Fibroblast of skin of abdomen (primary cell): ENCODE data around the gene ALMS1.
"Not testable (repeated sequence)": the region's sequence is repeated elsewhere in the genome, so short reads cannot be mapped to it uniquely, and the experiment has no call there.

Experiments used
- DNase-seq: peaks from one replicate; pipeline ENCODE4 v3.0.0-alpha.2; 2013

ALMS1 gene

DNA sequence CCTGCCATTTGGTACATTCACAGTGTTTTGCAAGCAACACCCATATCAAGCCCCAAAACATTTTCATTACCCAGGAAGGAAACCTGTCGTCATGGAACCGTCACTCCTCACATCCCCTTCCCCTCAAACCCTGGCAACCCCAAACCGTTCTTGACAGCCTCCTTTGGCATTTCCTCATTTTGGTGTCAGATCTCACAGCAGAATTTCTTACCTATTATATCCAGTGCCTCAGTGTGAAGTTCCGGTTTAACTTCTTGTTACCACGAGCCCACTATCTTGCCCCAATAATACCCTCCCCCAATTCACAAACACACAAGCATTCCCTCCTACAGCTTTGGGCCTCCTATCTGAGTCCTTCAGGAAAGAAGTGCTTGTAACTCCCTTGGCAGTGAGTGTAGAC lies 240.6 kb downstream of the ALMS1 start:
- DNase-seq, result not testable (repeated sequence)

GRCh38 chr2:73628493-73628892 lies 242.9 kb downstream of the ALMS1 start:
- not testable (repeated sequence) for DNase-seq

GRCh38 chr2:73630662-73631266 lies 245.1 kb downstream of the ALMS1 start:
- not testable (repeated sequence) for DNase-seq

GRCh38 chr2:73636977-73637376 lies 251.3 kb downstream of the ALMS1 start:
- not testable (repeated sequence) for DNase-seq

- no peak for DNase-seq
Measured at GRCh38 chr2:73638429-73638828, 252.8 kb downstream of the ALMS1 start.

GRCh38 chr2:73640511-73640911 lies 254.9 kb downstream of the ALMS1 start:
- no peak for DNase-seq

DNA sequence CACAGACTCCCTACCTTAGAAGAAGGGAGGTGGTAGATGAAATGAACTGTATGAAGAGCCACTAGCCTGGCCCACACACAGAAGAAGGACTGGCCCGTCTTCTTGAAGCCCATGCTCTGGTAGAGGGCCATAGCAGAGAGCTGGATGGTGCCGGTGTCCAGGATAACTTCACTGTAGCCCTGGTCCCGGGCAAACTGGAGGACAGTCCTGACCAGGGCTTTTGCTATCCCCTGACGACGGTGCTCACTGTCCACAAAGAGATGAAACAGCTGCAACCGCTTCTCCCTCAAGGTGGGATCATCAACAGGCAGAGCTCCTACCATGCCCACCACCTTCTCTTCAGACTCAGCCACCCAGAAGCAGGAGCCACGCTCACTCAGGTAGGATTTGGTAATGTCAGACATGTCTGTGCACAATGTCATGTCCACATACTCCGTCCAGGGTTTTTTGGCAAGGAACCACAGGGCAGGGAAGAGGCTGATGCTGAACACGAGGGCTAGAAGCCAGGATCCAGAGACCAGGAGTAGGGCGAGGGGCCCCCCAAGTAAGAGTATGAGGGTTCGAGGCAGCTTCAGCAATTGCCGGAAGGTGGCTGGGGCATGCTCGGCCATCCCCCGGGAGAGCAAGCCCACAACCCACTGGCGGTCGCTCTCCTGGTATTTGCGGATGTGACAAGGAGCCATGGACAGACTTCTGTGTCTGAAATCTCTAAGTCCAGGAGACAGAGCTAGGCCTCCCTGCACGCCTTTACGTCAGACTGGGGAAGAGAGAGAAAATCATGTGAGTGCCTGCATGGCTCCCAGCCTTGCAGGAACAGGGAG lies 255.5 kb downstream of the ALMS1 start:
- DNase-seq, result no peak

DNA sequence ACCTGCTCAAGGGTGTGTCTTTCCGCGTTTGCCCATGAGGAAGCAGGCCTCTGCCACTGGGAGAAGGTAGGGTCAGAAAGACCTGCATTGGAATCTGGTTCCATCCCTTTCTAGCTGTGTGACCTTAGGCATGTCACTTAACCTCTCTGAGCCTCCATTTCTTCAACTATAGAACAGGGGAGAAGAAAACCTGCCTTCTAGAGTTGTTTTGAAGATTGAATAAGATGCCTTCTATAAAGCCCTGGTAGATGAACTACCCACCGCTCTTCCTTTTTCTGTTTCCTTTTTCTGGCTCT lies 256.1 kb downstream of the ALMS1 start:
- DNase-seq, result no peak

DNA sequence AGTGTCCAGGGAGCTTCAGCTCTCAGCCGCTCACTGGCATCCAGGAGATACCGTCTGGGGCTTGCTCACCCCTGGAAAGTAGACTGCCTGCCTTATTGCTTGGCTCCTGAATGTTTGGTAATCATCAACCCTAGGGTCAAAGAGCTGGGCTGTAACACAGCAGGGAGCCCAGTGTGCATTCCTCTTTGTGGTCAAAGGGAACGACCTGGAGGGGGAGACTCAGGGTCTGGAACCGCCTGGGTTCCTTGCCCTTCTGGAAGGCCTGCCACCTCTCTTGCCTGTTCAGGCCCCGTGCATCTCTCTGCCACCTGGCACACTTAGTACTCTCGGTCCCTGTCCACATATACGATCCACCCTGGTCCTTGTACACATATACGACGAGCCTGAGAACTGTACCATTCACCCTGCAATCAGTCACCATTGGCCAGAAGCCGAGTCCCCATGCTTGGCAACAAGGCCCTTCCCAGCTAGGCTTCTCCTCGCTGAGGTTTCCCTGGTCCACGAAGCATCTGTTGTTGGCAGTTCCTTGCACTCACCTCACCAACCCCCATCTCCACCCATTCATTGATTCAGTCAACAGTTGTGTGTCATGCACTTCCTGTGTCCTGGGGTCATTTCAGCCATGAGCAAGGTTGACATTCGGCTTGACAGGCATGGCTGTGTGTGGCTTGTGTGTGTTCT lies 256.8 kb downstream of the ALMS1 start, which contains the start of gene NAT8:
Gene NAT8 (minus strand): TSS at position 85 of the 681 bp plus-strand sequence. CDS start 794 bp downstream, outside the sequence.
- DNase-seq, result no peak

DNA sequence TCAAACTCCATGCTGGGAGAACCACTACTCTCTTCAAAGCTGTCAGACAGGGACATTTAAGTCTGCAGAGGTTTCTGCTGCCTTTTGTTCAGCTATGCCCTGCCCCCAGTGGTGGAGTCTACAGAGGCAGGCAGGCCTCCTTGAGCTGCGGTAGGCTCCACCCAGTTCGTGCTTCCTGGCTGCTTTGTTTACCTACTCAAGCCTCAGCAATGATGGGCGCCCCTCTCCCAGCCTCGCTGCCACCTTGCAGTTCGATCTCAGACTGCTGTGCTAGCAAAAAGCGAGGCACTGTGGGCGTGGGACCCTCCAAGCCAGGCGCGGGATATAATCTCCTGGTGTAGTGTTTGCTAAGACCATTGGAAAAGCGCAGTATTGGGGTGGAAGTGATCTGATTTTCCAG lies 262.1 kb downstream of the ALMS1 start:
- not testable (repeated sequence) for DNase-seq

DNA sequence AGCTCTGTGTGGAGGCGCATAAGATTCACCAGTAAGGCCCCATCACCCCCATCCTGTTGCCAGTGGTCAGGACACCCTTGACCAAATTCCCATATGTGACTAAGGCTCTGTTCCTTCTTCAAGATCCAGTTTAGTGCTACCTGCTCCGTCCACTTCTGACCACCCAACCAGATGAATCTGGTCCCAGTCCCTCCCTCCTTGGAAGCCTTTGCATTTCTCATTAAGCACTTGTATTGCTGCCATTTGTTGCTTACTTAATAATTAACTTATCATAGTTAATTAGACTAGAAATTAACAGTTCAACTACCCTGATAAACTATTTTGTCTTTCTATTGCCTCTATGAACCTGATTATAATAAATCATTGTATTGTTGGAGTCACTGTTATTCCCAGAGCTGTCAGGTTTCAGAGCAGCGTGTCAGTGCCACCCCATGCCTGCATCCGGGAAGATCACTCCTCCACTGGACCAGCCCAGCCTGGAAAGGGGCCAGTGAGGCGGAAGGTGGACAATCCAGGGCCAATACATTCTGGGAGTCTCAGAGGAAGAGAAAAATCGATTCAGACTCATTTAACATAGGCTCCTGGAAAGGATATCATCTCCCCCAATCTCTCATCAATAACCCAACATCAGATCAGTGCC lies 266.1 kb downstream of the ALMS1 start:
- DNase-seq, result no peak

- DNase-seq, result no peak
Measured at GRCh38 chr2:73652348-73652747, 266.7 kb downstream of the ALMS1 start.

GRCh38 chr2:73654175-73654574 lies 268.5 kb downstream of the ALMS1 start:
- no peak for DNase-seq
